HL-60 (cell line): ENCODE data around the gene CCL3.

Source experiments
- CTCF ChIP-seq: IDR thresholded peaks from one replicate; pipeline ENCODE4 v1.5.1; 2011; ENCODE audit warnings: low read length, control low read depth, inconsistent platforms; ENCODE audit not compliant: insufficient read depth
- POLR2AphosphoS5 ChIP-seq: IDR thresholded peaks from 2 replicates; pipeline ENCODE4 v1.6.1; 2012; ENCODE audit warnings: low read depth
- TF ChIP-seq, protein P1 (sequence below): IDR thresholded peaks from 2 replicates; pipeline ENCODE4 v1.6.1; 2012; ENCODE audit warnings: low read depth; ENCODE audit not compliant: insufficient replicate concordance

DNA sequence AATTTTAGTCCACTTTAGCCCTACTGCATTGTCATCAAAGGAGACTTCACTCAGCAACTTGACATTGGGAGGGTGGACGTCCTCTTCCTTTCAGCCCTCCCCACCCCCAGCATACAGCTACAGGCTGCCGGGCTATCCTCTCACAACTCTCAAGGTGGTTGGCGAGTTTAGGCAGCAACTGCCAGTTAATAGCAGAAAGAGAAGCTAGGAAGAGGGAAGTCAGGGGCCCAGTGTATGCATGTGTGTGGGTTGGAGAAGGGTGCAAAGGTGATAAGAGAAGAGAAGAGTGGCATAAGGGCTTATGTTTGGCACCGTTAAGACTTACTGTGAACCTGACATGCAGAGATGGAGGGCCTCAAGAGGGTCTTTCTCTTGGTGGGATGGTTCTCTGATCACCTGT, 45.5 kb upstream of the CCL3 start:
- TF ChIP-seq CTCF (no peak), POLR2AphosphoS5 (peak; percentile 77)
- TF ChIP-seq, protein P1, sequence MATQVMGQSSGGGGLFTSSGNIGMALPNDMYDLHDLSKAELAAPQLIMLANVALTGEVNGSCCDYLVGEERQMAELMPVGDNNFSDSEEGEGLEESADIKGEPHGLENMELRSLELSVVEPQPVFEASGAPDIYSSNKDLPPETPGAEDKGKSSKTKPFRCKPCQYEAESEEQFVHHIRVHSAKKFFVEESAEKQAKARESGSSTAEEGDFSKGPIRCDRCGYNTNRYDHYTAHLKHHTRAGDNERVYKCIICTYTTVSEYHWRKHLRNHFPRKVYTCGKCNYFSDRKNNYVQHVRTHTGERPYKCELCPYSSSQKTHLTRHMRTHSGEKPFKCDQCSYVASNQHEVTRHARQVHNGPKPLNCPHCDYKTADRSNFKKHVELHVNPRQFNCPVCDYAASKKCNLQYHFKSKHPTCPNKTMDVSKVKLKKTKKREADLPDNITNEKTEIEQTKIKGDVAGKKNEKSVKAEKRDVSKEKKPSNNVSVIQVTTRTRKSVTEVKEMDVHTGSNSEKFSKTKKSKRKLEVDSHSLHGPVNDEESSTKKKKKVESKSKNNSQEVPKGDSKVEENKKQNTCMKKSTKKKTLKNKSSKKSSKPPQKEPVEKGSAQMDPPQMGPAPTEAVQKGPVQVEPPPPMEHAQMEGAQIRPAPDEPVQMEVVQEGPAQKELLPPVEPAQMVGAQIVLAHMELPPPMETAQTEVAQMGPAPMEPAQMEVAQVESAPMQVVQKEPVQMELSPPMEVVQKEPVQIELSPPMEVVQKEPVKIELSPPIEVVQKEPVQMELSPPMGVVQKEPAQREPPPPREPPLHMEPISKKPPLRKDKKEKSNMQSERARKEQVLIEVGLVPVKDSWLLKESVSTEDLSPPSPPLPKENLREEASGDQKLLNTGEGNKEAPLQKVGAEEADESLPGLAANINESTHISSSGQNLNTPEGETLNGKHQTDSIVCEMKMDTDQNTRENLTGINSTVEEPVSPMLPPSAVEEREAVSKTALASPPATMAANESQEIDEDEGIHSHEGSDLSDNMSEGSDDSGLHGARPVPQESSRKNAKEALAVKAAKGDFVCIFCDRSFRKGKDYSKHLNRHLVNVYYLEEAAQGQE, result no peak
